ENCODE results near the gene STX11.

DNA sequence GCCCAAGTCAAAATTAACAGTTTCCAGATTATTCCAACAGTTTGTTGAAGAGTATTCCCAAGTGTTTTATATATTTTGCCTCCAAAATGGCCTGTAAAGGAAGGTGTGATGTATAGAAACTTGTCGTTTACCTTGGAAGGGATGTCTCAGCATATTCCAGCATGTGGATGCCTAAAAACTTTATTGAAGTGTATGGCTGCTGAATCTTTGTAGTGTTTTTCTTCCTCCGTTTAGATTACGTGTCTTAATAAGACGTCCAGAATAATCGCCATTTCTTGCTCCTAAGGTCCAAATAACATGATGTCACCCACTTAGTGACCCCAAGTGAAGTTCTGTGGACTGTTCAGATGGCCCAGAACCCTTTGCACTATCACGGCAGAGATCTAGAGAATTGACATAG lies 37.0 kb upstream of the STX11 start:
- TF ChIP-seq, protein P1, sequence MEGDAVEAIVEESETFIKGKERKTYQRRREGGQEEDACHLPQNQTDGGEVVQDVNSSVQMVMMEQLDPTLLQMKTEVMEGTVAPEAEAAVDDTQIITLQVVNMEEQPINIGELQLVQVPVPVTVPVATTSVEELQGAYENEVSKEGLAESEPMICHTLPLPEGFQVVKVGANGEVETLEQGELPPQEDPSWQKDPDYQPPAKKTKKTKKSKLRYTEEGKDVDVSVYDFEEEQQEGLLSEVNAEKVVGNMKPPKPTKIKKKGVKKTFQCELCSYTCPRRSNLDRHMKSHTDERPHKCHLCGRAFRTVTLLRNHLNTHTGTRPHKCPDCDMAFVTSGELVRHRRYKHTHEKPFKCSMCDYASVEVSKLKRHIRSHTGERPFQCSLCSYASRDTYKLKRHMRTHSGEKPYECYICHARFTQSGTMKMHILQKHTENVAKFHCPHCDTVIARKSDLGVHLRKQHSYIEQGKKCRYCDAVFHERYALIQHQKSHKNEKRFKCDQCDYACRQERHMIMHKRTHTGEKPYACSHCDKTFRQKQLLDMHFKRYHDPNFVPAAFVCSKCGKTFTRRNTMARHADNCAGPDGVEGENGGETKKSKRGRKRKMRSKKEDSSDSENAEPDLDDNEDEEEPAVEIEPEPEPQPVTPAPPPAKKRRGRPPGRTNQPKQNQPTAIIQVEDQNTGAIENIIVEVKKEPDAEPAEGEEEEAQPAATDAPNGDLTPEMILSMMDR (IDR thresholded peaks at IDR 0.05): no peak
- TF ChIP-seq POLR2AphosphoS5 (IDR thresholded peaks at IDR 0.05; ENCODE audit: low read depth, low read length) (no peak), SIN3A (IDR thresholded peaks at IDR 0.05; ENCODE audit: borderline replicate concordance, insufficient read depth, low read depth, low read length) (no peak)

Measured in Panc1 (cell line).